NCI-H1417 (cell line): ENCODE results near the gene GFI1.
"Not testable (repeated sequence)": the region's sequence is repeated elsewhere in the genome, so short reads cannot be mapped to it uniquely, and the experiment has no call there.

Experiments
- DNase-seq, 3 experiments: peaks; one replicate each; lab custom pipeline; 2025; lab: John Stamatoyannopoulos, UW

GFI1 gene

GRCh38 chr1:92465256-92465647 lies 21.5 kb downstream of the GFI1 start:
- no peak for DNase-seq

- no peak for DNase-seq
These were observed 22.0 kb downstream of the GFI1 start for GRCh38 chr1:92464588-92465255.

GRCh38 chr1:92461364-92462097 lies 25.2 kb downstream of the GFI1 start:
- peak in 1 of 3 experiments; percentile 13 for DNase-seq

GRCh38 chr1:92459871-92460320 lies 26.8 kb downstream of the GFI1 start:
- DNase-seq: no peak

GRCh38 chr1:92458146-92458545 lies 28.6 kb downstream of the GFI1 start:
- no peak for DNase-seq

GRCh38 chr1:92447976-92448375 lies 38.7 kb downstream of the GFI1 start:
- DNase-seq: no peak

GRCh38 chr1:92447033-92447681 lies 39.6 kb downstream of the GFI1 start:
- DNase-seq: no peak

GRCh38 chr1:92446546-92446945 lies 40.2 kb downstream of the GFI1 start:
- no peak for DNase-seq

GRCh38 chr1:92445865-92446264 lies 40.9 kb downstream of the GFI1 start:
- no peak for DNase-seq

- DNase-seq: no peak
These were observed 42.4 kb downstream of the GFI1 start for GRCh38 chr1:92444351-92444750.

- no peak for DNase-seq
These were observed 42.8 kb downstream of the GFI1 start for GRCh38 chr1:92443893-92444292.

GRCh38 chr1:92442351-92442750 lies 44.4 kb downstream of the GFI1 start:
- no peak for DNase-seq

- DNase-seq: peak in 2 of 3 experiments; percentile 93 to 95
These were observed 44.9 kb downstream of the GFI1 start for GRCh38 chr1:92441697-92442342.

GRCh38 chr1:92441316-92441696 lies 45.4 kb downstream of the GFI1 start:
- DNase-seq: no peak

- DNase-seq: no peak
These were observed 47.4 kb downstream of the GFI1 start for GRCh38 chr1:92439291-92439690.

GRCh38 chr1:92434572-92434971 lies 52.2 kb downstream of the GFI1 start:
- DNase-seq: not testable (repeated sequence)

GRCh38 chr1:92430030-92430429 lies 56.7 kb downstream of the GFI1 start:
- DNase-seq: no peak

- no peak for DNase-seq
These were observed 61.1 kb downstream of the GFI1 start for GRCh38 chr1:92425617-92426016.
